HepG2 (cell line): ENCODE measurements around the gene IER2. TPM values are rescaled to one million over a fixed set of nuclear protein-coding genes. Genes with fewer than 3 reads are reported as not detected.

Experiments used
- ATAD3A ChIP-seq: sonication (generic); formaldehyde crosslinking; IDR thresholded peaks from 2 replicates; pipeline ENCODE4 v1.4.0; 2020; ENCODE audit warnings: missing genetic modification reagents
- EED ChIP-seq: sonication (generic); formaldehyde crosslinking; IDR thresholded peaks from 2 replicates; pipeline ENCODE4 v1.5.0; 2020; ENCODE audit warnings: mild to moderate bottlenecking, missing genetic modification reagents
- ESRRA ChIP-seq: sonication (generic); formaldehyde crosslinking; IDR thresholded peaks from 2 replicates; pipeline ENCODE4 v1.5.1; 2020; ENCODE audit warnings: mild to moderate bottlenecking, low read depth, missing genetic modification reagents
- GATA4 ChIP-seq: sonication (generic); IDR thresholded peaks from 2 replicates; pipeline ENCODE4 v1.6.1; 2016; ENCODE audit warnings: antibody characterized with exemption, low read depth, borderline replicate concordance
- HOXA5 ChIP-seq: sonication (generic); formaldehyde crosslinking; IDR thresholded peaks from 2 replicates; pipeline ENCODE4 v1.4.0; 2020; ENCODE audit warnings: missing genetic modification reagents
- IKZF1 ChIP-seq: fragments of 450-650 bp; IDR thresholded peaks from 2 replicates; pipeline ENCODE4 v1.7.1; 2016
- MTF2 ChIP-seq: sonication (generic); formaldehyde crosslinking; IDR thresholded peaks from 2 replicates; pipeline ENCODE4 v1.5.0; 2020; ENCODE audit warnings: missing genetic modification reagents, borderline replicate concordance
- POLR2AphosphoS2 ChIP-seq: IDR thresholded peaks from 2 replicates; pipeline ENCODE4 v1.6.1; 2011; ENCODE audit warnings: low read depth, low read length, improper control_type of control experiment
- SALL2 ChIP-seq: sonication (generic); formaldehyde crosslinking; IDR thresholded peaks from 2 replicates; pipeline ENCODE4 v1.8.1; 2023; ENCODE audit warnings: mild to moderate bottlenecking, missing genetic modification reagents, inconsistent platforms
- SIX4 ChIP-seq: sonication (generic); formaldehyde crosslinking; IDR thresholded peaks from 2 replicates; pipeline ENCODE4 v1.4.0; 2020; ENCODE audit warnings: missing genetic modification reagents
- TOPORS ChIP-seq: sonication (generic); formaldehyde crosslinking; IDR thresholded peaks from 2 replicates; pipeline ENCODE4 v1.8.0; 2023; ENCODE audit warnings: mild to moderate bottlenecking, missing genetic modification reagents
- ZBTB8A ChIP-seq: sonication (generic); formaldehyde crosslinking; IDR thresholded peaks from 2 replicates; pipeline ENCODE4 v1.4.0; 2020; ENCODE audit warnings: mild to moderate bottlenecking, low read depth, missing genetic modification reagents, borderline replicate concordance
- ZFYVE20 ChIP-seq: sonication (generic); formaldehyde crosslinking; IDR thresholded peaks from 2 replicates; pipeline ENCODE4 v1.8.0; 2023; ENCODE audit warnings: low read depth, mild to moderate bottlenecking, moderate library complexity, missing genetic modification reagents, borderline replicate concordance
- ZNF441 ChIP-seq: sonication (generic); formaldehyde crosslinking; IDR thresholded peaks from 2 replicates; pipeline ENCODE4 v1.7.0; 2021; ENCODE audit warnings: missing genetic modification reagents, borderline replicate concordance
- ZNF660 ChIP-seq: sonication (generic); formaldehyde crosslinking; IDR thresholded peaks from 2 replicates; pipeline ENCODE4 v1.5.1; 2020; ENCODE audit warnings: mild to moderate bottlenecking, low read depth, missing genetic modification reagents, borderline replicate concordance
- ZNF879 ChIP-seq: sonication (generic); formaldehyde crosslinking; IDR thresholded peaks from 2 replicates; pipeline ENCODE4 v1.8.1; 2023; ENCODE audit warnings: missing genetic modification reagents
- polyA plus RNA-seq, 8 experiments: library from polyadenylated mRNA; depleted of rRNA in 3 of 8; stranded (reverse) in 7 of 8; unstranded in 1 of 8; fragments of >200 nt; fragmentation: Illumina TruSeq in 4 of 8; extraction: Trizol in 4 of 8; gene quantifications; 2 replicates each; pipeline versions ENCODE4 v1.2.1 to v1.2.3, GENCODE V29; 2011 to 2016; ENCODE audit warnings: low read depth in 4 of 8, missing spikeins in 1 of 8, mixed read lengths in 1 of 8; ENCODE audit not compliant: insufficient read depth in 1 of 8
- total RNA-seq, 5 experiments: library from RNA; depleted of rRNA; stranded (reverse); fragments of >200 nt; fragmentation: Illumina TruSeq; extraction: Trizol; gene quantifications; 2 replicates each; pipeline ENCODE4 v1.2.3, GENCODE V29; 2016; ENCODE audit warnings: low read depth in 1 of 5
- TF ChIP-seq, protein P1 (sequence below): IDR thresholded peaks from 2 replicates; pipeline ENCODE4 v1.6.1; 2018; ENCODE audit warnings: missing genetic modification reagents, mild to moderate bottlenecking, missing compliant biosample characterization
- TF ChIP-seq, protein P2 (sequence below): sonication (generic); formaldehyde crosslinking; IDR thresholded peaks from 2 replicates; pipeline ENCODE4 v1.5.0; 2020; ENCODE audit warnings: missing genetic modification reagents
- TF ChIP-seq, protein P3 (sequence below), 2 experiments: sonication (generic) in 1 of 2; formaldehyde crosslinking in 1 of 2; IDR thresholded peaks; 2 replicates each; pipeline versions ENCODE4 v1.5.1 to v1.6.1; 2011 to 2020; ENCODE audit warnings: borderline replicate concordance in 1 of 2, low read depth in 1 of 2, low read length in 1 of 2, mild to moderate bottlenecking in 1 of 2, missing genetic modification reagents in 1 of 2, moderate library complexity in 1 of 2
- TF ChIP-seq, protein P4 (sequence below): sonication (generic); formaldehyde crosslinking; IDR thresholded peaks from 2 replicates; pipeline ENCODE4 v1.5.0; 2020; ENCODE audit warnings: mild to moderate bottlenecking, missing genetic modification reagents
- TF ChIP-seq, protein P5 (sequence below): sonication (generic); formaldehyde crosslinking; IDR thresholded peaks from 2 replicates; pipeline ENCODE4 v1.5.1; 2020; ENCODE audit warnings: mild to moderate bottlenecking, missing genetic modification reagents

The IER2 gene
- total and polyA plus RNA-seq, 2 of the 13 experiments (the other 11 are each of a cell fraction or from before 2014, with no cell fraction given) = 10.1 to 14.3 TPM

DNA sequence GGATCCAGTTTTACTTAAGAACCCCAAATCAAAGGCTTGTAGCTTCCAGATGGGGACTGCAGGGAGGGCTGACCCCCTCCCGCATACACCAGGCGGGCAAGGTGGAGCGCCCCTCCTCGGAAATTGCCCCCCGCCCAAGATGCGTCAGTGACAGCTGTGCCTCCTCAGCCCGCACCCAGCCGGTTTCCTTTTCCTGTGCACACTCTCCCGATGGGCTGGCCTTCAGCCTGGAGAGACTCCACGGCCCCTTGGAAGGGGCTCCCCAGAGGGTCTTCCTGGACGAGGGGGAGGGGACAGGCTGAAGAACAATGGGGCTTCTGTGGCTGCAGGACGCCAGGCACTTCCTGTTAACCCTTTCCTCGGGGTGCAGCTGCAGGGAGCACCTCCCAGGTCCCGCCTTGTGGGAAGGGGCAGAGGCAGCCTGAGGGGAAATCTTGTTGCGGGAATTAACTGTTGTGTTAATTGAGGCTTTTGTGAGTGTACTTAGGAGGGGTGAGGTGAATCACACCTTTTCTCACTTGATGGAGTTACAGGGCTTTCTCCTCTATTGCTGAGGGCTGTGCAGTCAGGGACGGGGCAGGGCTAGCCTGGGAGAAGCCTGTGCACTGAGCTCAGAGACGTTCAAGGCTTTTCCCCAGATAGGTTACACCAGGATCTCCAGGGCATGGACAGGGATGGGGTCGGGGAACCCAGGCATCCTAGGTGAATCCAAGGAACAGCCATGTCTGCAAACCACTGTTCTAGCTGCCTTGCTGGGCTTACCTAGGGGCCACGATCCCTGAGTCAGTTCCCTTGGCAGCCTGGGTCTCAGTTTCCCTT, 14.3 kb downstream of the IER2 start (continued):
- TF ChIP-seq SALL2 (CRISPR knock-in tag) = no peak
- TF ChIP-seq, protein P1, sequence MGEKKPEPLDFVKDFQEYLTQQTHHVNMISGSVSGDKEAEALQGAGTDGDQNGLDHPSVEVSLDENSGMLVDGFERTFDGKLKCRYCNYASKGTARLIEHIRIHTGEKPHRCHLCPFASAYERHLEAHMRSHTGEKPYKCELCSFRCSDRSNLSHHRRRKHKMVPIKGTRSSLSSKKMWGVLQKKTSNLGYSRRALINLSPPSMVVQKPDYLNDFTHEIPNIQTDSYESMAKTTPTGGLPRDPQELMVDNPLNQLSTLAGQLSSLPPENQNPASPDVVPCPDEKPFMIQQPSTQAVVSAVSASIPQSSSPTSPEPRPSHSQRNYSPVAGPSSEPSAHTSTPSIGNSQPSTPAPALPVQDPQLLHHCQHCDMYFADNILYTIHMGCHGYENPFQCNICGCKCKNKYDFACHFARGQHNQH = no peak; the same call in 1 of the 2 replicates
- no peak for TF ChIP-seq POLR2AphosphoS2
- TF ChIP-seq GATA4 = peak; percentile 38; the same call in 1 of the 2 replicates
- no peak for TF ChIP-seq ZFYVE20 (CRISPR knock-in tag)
- no peak for TF ChIP-seq IKZF1
- TF ChIP-seq ESRRA (CRISPR knock-in tag) = no peak
- TF ChIP-seq ZNF441 (CRISPR knock-in tag) = no peak
- TF ChIP-seq EED (CRISPR knock-in tag) = no peak
- TF ChIP-seq, protein P2, sequence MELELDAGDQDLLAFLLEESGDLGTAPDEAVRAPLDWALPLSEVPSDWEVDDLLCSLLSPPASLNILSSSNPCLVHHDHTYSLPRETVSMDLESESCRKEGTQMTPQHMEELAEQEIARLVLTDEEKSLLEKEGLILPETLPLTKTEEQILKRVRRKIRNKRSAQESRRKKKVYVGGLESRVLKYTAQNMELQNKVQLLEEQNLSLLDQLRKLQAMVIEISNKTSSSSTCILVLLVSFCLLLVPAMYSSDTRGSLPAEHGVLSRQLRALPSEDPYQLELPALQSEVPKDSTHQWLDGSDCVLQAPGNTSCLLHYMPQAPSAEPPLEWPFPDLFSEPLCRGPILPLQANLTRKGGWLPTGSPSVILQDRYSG (CRISPR knock-in tag) = no peak
- TF ChIP-seq, protein P3, sequence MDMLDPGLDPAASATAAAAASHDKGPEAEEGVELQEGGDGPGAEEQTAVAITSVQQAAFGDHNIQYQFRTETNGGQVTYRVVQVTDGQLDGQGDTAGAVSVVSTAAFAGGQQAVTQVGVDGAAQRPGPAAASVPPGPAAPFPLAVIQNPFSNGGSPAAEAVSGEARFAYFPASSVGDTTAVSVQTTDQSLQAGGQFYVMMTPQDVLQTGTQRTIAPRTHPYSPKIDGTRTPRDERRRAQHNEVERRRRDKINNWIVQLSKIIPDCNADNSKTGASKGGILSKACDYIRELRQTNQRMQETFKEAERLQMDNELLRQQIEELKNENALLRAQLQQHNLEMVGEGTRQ (IDR thresholded peaks at IDR 0.05; ENCODE audit: low read depth, low read length) = no peak
- TF ChIP-seq, protein P3 (CRISPR knock-in tag; IDR thresholded peaks at IDR 0.05; ENCODE audit: borderline replicate concordance) = no peak; the same call in 1 of the 2 replicates
- TF ChIP-seq ZBTB8A (CRISPR knock-in tag) = no peak
- no peak for TF ChIP-seq ZNF879 (CRISPR knock-in tag)
- no peak for TF ChIP-seq HOXA5 (CRISPR knock-in tag)
- TF ChIP-seq SIX4 (CRISPR knock-in tag) = peak; percentile 11; the same call in 1 of the 2 replicates
- no peak for TF ChIP-seq TOPORS
- TF ChIP-seq ZNF660 (CRISPR knock-in tag) = no peak
- TF ChIP-seq ATAD3A (CRISPR knock-in tag) = no peak
- TF ChIP-seq MTF2 (CRISPR knock-in tag) = no peak
- TF ChIP-seq, protein P4, sequence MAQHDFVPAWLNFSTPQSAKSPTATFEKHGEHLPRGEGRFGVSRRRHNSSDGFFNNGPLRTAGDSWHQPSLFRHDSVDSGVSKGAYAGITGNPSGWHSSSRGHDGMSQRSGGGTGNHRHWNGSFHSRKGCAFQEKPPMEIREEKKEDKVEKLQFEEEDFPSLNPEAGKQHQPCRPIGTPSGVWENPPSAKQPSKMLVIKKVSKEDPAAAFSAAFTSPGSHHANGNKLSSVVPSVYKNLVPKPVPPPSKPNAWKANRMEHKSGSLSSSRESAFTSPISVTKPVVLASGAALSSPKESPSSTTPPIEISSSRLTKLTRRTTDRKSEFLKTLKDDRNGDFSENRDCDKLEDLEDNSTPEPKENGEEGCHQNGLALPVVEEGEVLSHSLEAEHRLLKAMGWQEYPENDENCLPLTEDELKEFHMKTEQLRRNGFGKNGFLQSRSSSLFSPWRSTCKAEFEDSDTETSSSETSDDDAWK (CRISPR knock-in tag) = no peak
- TF ChIP-seq, protein P5, sequence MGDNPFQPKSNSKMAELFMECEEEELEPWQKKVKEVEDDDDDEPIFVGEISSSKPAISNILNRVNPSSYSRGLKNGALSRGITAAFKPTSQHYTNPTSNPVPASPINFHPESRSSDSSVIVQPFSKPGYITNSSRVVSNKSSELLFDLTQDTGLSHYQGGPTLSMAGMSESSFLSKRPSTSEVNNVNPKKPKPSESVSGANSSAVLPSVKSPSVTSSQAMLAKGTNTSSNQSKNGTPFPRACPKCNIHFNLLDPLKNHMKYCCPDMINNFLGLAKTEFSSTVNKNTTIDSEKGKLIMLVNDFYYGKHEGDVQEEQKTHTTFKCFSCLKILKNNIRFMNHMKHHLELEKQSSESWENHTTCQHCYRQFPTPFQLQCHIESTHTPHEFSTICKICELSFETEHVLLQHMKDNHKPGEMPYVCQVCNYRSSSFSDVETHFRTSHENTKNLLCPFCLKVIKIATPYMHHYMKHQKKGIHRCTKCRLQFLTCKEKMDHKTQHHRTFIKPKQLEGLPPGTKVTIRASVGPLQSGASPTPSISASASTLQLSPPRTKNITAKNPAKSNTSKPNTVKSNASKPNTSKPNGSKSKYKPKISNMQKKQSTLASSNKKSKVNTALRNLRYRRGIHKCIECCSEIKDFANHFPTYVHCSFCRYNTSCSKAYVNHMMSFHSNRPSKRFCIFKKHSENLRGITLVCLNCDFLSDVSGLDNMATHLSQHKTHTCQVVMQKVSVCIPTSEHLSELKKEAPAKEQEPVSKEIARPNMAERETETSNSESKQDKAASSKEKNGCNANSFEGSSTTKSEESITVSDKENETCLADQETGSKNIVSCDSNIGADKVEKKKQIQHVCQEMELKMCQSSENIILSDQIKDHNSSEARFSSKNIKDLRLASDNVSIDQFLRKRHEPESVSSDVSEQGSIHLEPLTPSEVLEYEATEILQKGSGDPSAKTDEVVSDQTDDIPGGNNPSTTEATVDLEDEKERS (CRISPR knock-in tag) = no peak
